ENCODE results near the gene GPR84.

DNA sequence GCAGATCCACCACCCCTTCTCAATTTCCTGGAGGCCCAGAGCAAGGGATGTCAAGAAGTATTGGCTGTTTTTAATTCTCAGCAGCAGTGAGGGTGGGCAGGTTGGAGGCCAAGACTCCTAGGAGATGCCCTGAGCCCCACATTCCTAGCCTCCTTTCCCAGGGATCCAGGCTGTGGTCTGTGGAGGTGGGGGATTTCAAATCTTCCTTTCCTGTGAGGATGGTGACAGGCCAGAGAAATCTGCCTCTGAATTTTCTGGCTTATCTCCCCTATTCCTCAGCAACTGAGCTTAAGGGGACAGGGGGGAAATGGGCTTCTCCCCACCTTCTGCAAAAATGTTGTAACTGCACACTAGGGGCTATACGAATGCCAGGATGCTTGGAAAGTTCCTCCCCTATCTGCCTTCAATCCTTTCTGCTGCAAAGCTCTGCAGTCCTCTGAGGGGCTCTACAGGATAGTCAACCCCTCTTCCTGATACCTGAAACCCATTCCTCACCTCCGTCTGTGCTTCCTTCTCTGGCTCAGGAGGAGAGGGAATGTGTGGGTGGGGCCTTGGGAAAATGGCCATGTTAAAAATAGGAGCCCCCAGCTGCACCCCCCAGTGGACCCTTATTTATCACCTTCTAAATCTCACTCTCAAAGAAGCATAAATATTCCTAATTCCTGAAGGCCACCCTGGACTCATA, 6.6 kb downstream of the GPR84 start:
- TF ChIP-seq, protein P1, sequence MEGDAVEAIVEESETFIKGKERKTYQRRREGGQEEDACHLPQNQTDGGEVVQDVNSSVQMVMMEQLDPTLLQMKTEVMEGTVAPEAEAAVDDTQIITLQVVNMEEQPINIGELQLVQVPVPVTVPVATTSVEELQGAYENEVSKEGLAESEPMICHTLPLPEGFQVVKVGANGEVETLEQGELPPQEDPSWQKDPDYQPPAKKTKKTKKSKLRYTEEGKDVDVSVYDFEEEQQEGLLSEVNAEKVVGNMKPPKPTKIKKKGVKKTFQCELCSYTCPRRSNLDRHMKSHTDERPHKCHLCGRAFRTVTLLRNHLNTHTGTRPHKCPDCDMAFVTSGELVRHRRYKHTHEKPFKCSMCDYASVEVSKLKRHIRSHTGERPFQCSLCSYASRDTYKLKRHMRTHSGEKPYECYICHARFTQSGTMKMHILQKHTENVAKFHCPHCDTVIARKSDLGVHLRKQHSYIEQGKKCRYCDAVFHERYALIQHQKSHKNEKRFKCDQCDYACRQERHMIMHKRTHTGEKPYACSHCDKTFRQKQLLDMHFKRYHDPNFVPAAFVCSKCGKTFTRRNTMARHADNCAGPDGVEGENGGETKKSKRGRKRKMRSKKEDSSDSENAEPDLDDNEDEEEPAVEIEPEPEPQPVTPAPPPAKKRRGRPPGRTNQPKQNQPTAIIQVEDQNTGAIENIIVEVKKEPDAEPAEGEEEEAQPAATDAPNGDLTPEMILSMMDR (IDR thresholded peaks at IDR 0.05) = no peak
- no peak for TF ChIP-seq POLR2A (IDR thresholded peaks at IDR 0.05)

Measured in thyroid gland (tissue), 4 donors.